Hematopoietic multipotent progenitor cell treated with erythropoietin and hydrocortisone succinate and interleukin-3 and kit ligand, for 4 days (in vitro differentiated cells): ENCODE measurements around the gene SPATA12.

Experiments used
- DNase-seq: peaks from one replicate; pipeline ENCODE4 v3.0.0-alpha.2; 2015

The SPATA12 gene

DNA sequence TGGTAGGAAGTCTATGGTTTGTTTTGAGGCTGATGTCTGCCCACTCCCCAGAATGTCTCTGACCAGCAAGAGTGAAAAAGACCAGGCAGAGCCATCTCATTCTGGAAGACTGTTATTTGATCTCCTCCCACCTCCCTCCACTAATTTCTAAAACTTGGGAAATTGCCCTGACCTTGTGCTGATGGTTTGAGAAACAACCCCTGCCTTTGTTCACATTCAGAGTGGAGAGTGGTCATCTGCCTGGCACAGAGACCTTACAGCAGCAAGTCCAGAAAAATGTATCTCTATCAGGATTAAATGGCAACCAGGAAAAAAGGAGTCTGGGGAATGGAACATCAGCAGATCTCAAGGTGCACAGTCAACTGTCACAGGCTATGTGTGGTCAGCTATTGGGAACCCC, 25.7 kb downstream of the SPATA12 start:
- DNase-seq = no peak

DNA sequence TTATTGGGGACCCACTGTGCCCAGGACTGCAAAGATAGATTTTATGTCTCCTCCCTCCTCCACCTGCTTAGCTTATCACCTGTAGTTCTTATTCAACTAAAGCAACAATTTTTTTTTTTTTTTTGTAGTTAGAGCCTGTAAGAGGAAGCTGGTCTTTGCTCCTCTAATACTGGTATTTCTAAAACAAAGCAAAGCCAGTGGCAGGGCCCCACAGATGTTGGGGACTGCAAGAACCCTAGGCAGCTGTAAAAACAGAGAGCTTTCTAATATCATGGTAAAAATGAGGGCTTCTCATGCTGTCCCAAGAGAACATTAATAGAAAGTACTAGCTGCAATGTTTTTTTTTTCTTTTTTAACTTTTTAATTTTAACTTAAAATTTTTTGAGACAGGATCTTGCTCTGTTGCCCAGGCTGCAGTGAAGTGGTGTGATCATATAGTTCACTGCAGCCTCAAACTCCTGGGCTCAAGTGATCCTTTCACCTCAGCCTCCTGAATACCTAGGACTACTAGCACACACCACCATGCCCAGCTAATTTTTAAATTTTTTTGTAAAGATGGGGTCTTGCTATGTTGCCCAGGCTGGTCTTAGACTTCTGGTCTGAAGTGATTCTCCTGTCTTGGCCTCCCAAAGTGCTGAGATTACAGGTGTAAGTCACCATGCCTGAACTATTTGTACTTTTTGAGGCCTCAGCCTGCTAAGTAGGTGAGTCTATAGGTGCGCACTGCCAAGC, 27.1 kb downstream of the SPATA12 start:
- DNase-seq = no peak

DNA sequence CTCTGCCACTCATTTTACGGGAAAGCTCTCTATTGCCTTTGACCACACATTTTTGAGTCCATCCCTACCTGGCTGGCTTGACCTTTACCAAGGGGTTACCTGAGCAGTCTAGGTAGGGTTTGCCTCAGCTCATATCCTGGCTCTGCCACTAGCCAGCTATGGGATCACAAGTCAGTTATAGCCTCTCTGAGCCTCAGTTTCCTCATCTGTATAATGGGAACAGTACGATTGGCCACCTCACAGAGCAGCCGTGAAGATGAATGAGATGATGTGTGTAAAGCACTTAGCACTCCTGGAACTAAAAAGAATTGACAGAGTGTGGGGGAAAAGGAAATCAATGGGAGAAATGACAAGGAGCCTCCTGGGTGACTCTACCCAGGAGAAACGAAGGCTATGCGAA, 28.0 kb downstream of the SPATA12 start:
- no peak for DNase-seq

DNA sequence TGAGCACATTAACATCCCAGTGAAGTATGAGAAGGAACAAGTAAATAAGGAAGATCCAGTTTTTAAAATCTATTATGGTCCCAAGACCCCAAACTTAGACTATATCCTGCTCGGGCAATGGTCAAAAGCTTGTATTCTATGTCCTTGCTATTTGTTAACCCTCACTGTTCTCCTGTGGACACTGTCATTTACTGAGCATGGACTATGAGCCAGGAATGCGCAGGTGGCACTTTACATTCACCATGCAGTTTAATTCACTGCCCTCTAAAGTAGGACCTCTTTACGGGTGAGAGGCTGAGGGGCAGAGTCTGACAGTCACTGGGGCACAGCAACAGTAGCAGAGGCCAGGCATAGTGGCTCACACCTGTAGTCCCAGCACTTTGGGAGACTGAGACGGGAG, 28.6 kb downstream of the SPATA12 start:
- DNase-seq = no peak

DNA sequence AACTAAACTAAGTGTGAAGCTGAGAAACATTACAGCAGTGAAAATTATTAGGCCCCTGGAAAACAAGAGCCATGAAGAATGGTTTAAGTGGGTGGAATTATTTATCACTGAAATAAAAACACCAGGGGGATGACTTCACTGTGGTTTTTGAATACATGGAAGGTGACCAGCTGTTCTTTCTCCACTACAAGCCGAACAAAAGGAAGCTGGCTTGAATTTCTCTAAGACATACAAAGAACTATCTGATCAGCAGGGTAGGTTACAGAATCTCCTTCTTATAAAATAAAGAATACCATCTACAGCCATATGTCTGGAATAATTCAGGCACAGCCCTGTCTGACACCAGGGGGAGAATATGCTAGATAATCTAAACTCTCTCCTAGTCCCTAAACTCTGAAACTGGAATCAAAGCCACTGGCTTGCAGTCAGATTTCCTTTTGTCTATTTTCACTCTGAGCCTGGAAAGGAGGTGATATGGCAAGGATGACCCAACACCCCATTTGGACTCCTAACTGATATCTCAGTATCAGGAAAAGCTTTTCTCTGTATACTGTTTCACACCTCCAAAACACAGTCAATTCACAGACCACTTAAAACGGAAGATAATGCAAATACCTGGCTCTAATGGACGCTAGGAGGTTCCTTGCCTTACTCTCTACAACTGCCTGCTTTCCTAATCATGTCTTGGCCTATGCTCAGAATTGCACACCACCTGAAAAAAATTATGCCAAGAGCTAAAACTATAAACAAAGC, 31.2 kb downstream of the SPATA12 start:
- DNase-seq = no peak

DNA sequence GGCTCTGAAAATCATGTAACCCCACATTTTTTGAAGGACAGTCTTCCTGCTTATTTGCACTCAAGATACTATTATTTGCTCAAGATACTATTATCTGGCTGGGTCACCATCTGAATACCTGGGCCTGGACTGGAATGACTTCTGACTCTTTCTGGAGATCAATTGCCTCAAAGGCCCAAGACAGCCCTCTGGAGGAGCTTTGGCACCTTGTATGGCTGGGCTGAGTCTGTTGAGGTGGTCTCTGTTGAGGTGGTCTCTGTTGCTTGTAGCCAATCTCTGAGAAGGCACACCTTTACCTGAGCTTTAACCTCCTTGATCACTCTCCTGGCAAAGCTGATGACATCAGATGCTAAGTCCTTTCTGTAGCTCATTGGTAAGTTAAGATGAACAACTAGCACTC, 33.0 kb downstream of the SPATA12 start:
- no peak for DNase-seq

DNA sequence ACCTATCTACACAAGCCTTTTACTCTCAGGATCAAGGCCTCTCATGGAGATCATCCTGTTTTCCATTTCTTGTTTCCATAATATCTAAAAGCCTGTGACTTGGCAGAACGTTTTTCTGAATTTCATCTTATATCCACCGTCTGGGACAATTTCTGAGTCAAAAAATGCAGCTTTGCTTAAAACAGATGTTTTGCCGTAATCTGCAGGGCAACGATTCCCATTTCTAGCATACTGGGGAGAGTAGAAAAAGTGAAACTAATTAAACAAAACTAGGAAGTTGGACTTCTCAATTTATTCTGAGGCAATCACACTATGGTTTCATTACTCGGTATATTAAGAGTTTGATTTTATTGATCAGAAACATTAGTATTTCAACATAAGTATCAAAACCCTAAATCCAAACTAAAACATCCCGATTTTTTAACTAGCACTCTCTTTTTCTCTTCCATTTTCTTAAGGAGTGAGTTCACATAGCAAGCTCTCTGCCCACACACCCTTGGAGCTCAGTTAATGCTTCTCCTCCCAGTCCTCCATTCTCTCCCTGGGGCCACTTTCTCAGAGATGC, 33.6 kb downstream of the SPATA12 start:
- no peak for DNase-seq

DNA sequence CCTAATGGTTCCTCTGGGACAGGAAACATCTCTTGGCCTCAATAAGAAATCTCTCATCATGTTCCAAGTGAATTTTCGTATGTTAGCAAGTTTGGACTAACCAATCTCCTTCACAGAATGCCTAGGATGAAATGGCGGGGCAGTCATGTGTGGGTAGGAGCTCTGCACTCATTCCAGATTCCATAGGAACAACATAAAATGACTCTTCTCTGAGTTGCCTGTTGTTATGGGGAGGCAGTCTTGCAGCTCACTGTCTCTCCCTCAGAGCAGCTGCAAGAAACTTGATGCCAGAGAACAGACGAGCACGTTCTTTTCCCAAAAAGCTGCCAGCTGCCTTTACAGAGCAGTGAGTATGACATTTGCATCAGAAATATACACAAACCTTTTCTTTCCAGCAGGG, 34.1 kb downstream of the SPATA12 start:
- DNase-seq = no peak

DNA sequence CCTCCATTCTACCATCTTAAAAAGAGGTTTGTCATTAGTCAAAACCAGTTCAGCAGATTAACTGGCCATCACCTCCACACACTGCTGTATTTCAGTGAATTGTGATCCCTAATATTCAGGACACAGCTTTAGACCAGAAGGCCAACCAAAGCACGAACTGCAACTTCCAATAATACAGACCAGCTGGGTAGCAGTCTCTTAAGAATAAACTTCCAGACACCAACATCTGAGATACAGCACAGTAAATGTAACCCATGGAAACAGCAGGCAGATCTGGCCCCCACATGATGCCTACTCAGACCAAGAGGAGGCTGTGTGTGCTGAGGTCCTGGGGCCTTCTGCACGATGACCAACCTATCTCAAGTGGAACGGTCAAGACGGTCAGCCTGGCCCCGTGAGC, 34.9 kb downstream of the SPATA12 start:
- DNase-seq = no peak

DNA sequence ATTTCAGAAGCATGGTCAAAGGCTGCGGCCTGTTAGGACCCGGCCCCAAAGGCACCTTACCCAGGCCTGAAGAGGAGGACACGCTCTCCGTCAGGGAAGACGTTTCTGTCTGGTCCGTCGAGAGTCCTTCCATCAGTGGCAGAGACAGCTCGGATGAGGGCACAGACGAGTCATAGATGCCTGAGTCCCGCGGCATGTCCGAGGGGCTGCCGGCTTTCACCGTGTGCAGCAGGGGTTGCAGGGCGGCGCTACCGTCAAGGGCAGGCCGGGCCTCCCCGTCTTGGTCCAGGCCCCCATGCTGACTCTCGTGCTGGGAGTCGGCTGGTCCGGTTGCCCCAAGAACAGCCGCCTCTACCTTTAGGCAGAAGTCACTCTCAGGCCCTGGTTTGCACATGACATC, 37.1 kb downstream of the SPATA12 start:
- no peak for DNase-seq

DNA sequence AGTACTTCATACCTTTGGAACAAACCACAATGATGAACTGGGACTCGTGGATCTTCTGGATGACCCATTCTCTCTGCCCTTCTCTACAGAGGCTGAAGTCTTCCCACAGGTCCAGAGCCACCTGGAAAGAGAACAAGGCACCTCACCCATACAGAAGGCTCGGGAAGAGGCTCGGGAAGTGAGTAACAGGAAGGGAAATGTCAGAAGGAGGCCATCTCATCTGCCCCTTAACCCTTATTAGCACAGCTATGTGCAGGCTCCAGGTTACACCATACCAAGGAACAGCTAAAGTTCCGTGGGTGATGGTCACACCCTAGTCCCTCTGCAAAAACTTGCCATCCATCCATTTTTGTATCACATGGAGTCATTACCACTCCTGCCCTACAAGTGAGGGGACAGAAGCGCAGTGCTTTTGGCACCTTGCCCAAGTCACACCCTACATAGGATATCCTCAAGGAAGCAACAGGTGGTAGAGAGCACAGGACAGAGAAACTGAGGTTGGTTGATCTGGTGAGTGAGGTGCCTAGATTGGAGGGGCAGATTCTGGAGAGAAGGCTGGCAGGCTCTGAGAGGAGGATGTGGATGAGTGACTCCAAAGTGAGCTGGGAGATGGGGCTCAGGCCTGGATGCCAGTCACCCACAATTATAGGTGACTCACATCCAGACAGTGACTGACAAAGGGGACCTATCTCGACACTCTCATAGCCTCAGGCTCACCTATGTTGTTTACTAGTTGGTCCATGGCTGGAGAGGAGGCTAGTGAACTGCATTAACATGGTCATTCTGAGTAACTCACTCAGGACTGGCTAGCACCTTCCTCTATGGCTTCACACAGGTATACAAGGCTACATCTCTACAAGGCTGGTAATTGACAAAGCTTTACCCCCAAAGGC, 38.2 kb downstream of the SPATA12 start:
- DNase-seq = no peak

DNA sequence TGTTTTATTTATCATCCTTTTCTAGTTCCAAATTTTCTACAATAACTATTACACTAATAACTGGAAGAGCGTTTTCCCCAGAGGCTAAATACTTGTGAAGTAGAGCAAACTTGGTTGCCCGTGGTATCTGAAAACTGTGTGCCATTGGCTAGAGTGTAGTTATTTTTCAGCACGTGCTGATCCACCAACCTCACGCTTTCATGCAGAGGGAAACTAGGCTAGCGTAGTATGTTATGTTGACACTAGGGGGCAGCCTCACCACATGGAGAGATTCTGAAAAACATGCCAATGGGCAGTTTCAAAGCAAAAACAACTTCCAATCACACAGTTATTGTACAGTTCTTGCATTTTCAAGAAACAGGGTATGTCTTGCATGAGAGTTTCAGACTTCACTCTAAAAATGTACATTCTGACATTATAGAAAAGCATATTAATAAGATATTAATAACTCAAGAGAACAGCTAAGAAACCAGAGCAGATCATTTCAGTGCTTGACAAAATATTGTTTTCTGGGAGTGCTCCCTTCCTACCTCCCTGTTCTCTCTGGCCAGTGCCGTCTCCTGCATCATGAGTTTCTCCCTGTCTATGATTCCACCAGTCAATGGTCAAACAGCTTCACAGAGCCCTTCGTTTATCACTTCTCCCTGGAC, 39.7 kb downstream of the SPATA12 start:
- peak; percentile 92 for DNase-seq

DNA sequence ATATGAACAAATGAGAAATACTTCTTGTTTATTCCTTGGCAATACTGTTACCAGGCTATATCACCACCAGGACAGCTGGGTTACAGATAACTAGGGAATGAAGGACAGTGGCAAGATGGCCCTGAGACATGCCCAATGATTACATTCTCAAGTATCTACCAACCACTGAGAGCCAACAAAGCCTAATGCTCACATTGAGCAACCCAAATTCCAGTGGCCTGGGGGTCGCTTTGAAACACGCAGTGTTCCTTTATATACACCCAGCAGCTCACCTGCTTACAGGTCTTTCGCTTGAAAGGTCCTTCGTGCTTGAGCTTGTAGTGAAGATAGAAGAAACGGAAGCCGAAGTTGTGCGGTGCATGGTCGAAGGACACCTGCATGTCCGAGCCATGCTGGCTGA, 45.1 kb downstream of the SPATA12 start:
- DNase-seq = no peak

DNA sequence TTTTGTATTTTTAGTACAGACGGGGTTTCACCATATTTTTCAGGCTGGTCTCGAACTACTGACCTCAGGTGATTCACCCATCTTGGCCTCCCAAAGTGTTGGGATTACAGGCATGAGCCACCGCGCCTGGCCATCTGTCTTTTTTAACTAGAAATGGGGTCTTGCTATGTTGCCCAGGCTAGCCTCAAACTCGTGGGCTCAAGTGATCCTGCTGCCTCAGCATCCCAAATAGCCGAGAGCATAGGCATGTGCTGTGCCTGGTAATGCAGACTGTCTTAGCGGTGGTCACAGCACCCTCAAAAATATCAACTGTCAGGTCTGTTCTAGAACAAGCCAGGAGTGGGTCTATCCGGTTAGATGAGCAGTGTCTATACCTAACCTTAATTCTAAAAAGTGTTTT, 48.2 kb downstream of the SPATA12 start:
- DNase-seq = no peak

DNA sequence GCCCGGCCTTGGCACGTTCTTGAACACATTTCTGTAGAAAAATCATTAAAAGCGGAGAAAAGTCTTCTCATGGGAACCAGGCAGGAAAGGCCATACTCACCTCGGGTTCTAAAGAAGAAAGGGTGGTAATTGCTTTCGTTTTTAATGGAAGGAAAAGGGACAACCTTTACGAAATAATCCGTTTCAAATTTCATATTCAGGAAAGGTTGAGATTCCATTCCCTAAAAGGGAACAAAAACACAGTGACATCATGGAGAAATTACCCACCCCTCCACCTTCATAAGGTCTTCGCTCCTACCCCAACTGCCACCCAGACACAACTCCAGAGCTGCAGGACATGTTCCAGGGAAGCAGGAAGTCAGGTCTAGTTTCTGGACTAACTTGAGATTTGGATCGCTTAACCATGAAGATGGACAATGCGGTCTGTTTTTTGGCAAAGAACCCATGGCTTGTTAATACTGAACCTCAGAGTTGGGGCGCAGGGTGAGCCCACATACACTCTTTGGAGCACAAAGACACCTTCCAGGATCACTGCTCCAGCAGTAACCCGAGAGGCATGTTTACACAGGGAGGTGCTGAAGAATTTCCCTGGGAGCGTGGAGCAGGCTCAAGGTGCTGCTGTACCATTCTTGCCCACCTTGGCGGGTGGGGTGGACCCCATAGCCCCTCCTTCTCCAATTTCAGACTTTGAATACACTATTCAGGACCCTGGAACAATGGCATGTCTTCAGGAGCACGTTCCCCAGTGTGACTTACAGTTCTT, 49.2 kb downstream of the SPATA12 start:
- no peak for DNase-seq

DNA sequence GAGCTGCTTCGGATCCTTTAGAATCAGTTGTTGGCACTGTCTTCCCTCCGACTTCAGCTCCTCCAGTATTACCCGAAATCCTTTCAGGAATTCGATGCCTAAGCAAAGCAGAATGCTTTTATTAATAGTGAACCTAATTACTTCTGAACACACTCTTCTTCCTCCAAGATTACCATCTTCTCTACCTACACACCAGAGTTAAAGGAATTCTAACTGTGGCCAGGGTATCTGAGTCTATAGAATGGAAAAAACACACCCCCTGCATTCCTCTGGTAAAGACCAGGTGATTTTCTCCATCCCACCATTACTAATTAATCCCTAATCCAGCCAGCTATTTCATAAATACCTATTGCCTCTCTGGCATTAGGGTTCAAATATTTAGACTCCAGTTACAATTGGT, 49.8 kb downstream of the SPATA12 start:
- no peak for DNase-seq

DNA sequence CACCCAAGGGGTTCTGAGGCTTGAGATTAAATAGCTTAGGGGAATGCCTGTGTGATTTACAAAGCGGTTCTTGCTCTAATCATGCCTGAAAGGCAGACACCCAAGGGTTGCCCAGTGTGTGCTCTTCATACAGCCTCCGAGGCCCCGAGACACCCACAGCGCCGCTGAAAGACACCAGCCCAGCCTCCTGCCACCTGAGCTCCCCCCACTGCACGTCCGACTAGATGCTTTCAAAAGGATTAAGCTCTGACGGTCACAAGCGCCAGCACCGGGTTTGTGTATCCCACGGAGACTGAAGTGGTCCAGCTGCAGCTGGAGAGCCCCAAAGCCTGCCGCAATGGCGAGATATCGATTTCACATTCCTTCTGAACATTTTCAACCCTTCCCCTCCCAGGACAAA, 50.3 kb downstream of the SPATA12 start:
- no peak for DNase-seq

DNA sequence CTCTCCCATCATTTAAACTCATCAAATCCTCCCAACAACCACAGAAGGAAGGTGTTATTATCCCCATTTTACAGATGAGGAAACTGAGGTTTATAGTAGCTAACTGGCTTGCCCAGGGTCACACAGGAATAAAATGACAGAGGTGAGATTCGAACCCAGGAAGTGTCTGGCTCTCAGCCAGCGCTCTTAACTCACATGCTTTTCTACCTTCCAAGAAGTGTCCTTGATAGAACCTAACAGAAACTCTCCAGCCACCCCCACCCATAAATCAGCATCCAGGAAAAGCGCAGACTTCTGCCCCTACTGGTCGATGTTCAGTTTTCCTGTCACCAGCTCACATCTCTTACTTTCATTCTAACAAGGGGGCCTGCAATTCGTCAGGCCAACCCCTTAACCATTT, 51.7 kb downstream of the SPATA12 start:
- peak; percentile 57 for DNase-seq

DNA sequence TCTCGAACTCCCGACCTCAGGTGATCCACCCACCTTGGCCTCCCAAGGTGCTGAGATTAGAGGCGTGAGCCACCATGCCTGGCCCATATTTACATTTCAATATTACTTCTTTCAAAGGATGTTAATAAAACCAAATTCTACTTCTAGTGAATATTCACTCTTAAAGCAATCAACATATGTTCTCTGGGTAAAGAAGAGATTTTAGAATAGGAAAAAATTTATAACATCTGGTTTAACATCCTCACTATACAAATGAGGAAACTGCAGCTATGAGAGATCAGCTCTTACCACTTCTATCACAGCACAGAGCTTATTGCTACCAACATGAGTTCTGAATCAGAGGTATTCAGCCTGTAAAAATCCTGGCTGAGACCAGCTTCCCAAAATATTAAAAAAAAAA, 56.0 kb downstream of the SPATA12 start:
- no peak for DNase-seq

DNA sequence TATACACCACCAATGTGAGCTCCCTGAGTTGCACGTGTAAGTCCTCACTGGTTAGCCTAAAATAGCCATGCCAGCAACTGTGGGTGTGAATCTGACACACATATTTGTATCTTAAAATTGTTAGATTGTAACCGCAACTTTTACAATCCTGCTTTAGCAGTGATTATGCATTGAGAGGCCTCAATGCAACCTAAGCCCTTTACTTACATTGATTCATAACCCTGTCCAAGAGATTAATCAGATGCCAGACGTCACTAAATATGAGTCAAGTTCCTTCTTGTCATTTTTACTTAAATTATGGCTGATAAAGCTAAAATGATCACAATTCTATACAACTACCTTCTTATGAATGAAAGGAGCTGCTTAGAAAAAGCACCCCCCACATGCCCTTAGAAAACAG, 57.8 kb downstream of the SPATA12 start:
- DNase-seq = no peak

DNA sequence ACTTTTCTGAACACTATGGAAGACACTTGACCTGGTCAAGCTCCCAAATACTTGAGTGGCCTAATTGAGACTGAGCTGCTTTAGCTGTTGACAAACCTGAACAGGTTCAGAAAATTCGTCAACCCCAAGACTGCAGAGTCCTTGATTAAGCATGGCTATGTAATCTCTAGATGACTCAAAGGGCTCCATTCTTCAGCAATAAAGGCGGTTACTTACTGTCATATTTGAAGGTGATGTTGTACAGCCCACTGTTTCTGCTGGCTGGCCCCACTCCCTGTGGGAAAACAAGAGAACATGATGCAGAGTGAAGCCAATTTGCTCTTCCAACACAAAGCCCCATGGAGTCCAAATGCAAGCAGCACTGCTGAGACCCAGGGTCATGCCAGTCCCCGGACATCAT, 59.6 kb downstream of the SPATA12 start:
- no peak for DNase-seq
